Astrocyte of the spinal cord (primary cell): ENCODE data around the gene HSPA4.
"Not testable (repeated sequence)": the region's sequence is repeated elsewhere in the genome, so short reads cannot be mapped to it uniquely, and the experiment has no call there.

Experiments used
- DNase-seq: peaks from one replicate; pipeline ENCODE4 v3.0.0; 2011; ENCODE audit warnings: low read depth, low spot score
- H3K4me3 ChIP-seq: 2 replicates; pipeline ENCODE4 v1.5.1; 2011; ENCODE audit warnings: low read depth, mild to moderate bottlenecking, low read length, moderate library complexity
- CTCF ChIP-seq: IDR thresholded peaks from 2 replicates; pipeline ENCODE4 v1.5.1; 2012; ENCODE audit warnings: low read depth, mild to moderate bottlenecking, low read length, inconsistent platforms
- in situ Hi-C: cut with HindIII; loops from 2 replicates; pipeline ENCODE4 v1.10.0; 2017; ENCODE audit warnings: low sequenced_read_pairs

Gene HSPA4

GRCh38 chr5:133079048-133079447 lies 27.2 kb downstream of the HSPA4 start:
- in situ Hi-C loops, result no loop called here
- no peak overlapping the region for H3K4me3 ChIP-seq
- DNase-seq, result no peak
- TF ChIP-seq CTCF, result no peak

DNA sequence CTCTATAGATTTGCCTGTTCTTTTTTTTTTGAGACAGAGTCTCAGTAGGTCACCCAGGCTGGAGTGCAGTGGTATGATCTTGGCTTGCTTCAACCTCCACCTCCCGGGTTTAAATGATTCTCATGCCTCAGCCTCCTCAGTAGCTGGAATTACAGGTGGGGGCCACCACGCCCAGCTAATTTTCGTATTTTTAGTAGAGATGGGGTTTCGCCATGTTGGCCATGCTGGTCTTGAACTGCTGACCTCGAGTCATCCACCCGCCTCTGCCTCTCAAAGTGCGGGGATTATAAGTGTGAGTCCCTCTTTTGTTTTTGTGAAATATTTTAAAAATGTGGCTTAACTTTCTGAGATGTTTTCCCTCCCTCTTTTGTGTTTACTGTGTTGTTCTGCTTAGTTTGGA lies 29.2 kb downstream of the HSPA4 start:
- no peak for TF ChIP-seq CTCF
- in situ Hi-C loops, result no loop called here
- no peak for DNase-seq
- no peak overlapping the region for H3K4me3 ChIP-seq

DNA sequence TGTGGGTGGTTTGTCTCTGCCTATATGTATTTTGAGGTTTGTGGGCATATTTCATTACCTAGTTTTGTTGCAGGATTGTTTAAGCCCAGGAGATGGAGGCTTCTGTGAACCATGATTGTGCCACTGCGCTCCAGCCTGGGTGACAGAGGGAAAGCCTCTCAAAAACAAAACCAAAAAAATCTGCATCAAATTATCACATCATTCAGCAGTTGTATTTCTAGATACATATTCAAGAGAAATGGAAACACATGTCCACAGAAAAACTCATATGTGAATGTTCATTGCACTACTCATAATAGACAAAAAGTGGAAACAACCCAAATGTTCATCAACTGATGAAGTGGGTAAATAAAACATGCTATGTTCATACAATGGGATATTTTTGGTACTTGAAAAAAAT lies 29.9 kb downstream of the HSPA4 start:
- H3K4me3 ChIP-seq, result no peak overlapping the region
- in situ Hi-C loops, result no loop called here
- DNase-seq, result no peak
- no peak for TF ChIP-seq CTCF

GRCh38 chr5:133082128-133082527 lies 30.3 kb downstream of the HSPA4 start:
- DNase-seq, result no peak
- in situ Hi-C loops, result no loop called here
- TF ChIP-seq CTCF, result no peak

DNA sequence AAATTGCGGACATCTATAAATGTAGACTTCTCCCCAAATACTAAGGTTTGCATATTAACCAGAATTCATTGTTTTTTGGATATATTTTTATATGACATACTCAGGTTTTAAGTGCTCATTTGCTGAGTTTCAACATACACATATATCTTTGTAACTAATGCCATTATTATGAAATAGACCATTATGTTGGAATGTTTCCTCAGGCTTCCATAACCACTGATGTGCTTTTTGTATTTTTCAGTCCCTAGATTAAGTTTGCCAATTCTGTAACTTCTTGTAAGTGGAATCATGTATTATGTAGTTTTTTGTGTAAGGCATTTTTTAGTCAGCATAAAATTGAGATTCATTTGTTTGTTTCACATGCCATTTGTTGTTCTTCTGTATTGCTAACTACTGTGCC lies 32.1 kb downstream of the HSPA4 start:
- no peak overlapping the region for H3K4me3 ChIP-seq
- no peak for DNase-seq
- in situ Hi-C loops, result no loop called here
- no peak for TF ChIP-seq CTCF

More at GRCh38 chr5:133082128-133082527, 30.3 kb downstream of the HSPA4 start:
- no peak overlapping the region for H3K4me3 ChIP-seq

- H3K4me3 ChIP-seq, DNase-seq, in situ Hi-C loops: not testable (repeated sequence)
Observed at GRCh38 chr5:133085171-133085570, 33.4 kb downstream of the HSPA4 start.

DNA sequence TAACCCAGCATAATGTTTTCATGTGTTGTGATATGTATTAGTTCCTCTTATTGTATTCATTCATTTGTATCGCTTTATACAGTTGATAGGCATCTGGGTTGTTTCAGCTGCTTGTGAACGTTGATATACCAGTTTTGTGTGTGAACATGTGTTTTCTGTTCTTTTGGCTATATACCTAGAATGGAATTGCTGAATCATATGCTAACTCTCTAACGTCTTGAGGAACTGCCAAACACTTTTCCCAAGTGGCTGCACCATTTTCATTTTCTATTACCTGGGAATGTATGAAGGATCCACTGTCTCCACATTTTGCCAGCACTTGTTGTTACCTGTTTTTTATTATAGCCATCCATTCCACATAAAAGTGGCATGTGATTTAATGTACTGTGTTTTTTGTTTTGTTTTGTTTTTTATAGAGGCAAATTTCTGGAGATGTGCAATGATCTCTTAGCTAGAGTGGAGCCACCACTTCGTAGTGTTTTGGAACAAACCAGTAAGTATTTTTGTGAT lies 34.6 kb downstream of the HSPA4 start:
- no peak overlapping the region for H3K4me3 ChIP-seq
- in situ Hi-C loops, result no loop called here
- no peak for TF ChIP-seq CTCF
- DNase-seq, result peak; percentile 23
